Left hindlimb (tissue), 1 donor: Measurements from ENCODE around the gene FAM193A.
"Not testable (repeated sequence)": the region's sequence is repeated elsewhere in the genome, so short reads cannot be mapped to it uniquely, and the experiment has no call there.

ENCODE experiments used
- DNase-seq: peaks from one replicate; pipeline ENCODE4 v3.0.0-alpha.2; 2018

The FAM193A gene

GRCh38 chr4:2697995-2698414 lies 161.6 kb downstream of the FAM193A start:
- DNase-seq: no peak

- DNase-seq: no peak
Observed at GRCh38 chr4:2698504-2698903, 162.1 kb downstream of the FAM193A start.

- DNase-seq: no peak
Observed at GRCh38 chr4:2698951-2699505, 162.6 kb downstream of the FAM193A start.

DNA sequence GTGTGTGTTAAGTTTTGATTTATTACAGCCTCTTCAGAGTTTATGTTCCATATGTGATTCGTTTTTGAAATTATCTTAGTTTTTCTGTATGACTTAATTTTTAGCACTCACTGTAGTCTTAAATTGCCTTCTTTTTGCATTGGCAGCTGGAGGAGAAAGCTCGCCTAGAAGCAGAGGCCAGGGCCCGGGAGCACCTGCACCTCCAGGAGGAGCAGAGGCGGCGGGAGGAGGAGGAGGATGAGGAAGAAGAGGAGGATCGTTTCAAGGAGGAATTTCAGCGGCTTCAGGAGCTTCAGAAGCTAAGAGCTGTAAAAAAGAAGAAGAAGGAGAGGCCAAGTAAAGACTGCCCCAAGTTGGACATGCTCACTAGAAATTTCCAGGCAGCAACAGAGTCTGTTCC lies 163.1 kb downstream of the FAM193A start:
- DNase-seq: no peak

DNA sequence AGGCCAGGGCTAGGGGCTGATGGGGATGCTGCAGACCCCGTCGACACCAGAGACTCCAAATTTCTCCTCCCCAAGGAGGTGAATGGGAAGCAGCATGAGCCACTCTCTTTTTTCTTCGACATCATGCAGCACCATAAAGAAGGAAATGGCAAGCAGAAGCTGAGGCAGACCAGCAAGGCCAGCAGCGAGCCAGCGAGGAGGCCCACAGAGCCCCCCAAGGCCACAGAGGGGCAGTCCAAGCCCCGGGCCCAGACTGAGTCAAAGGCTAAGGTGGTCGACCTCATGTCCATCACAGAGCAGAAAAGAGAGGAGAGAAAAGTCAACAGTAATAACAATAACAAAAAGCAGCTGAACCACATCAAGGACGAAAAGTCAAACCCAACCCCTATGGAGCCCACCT lies 163.6 kb downstream of the FAM193A start:
- no peak for DNase-seq

DNA sequence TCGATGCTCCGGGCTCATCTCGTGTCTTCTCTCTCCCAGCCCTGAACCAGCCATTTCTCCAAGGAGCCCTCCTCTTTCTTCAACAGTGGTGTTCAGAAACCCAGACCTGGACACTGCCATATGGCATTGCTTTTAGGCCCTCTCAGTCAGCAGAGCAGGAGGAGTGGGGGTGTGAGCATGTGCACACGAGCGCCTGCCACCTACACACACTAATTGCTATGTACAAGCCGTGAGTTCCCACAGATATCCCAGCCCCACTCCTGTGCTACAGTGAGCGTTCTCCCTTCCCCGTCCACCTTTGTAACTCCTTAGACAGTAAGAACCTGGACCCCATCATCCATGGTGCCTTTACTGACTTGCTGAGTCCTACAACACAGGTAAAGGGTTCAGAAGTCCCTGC lies 165.9 kb downstream of the FAM193A start:
- no peak for DNase-seq

- no peak for DNase-seq
Observed at GRCh38 chr4:2702770-2703169, 166.3 kb downstream of the FAM193A start.

DNA sequence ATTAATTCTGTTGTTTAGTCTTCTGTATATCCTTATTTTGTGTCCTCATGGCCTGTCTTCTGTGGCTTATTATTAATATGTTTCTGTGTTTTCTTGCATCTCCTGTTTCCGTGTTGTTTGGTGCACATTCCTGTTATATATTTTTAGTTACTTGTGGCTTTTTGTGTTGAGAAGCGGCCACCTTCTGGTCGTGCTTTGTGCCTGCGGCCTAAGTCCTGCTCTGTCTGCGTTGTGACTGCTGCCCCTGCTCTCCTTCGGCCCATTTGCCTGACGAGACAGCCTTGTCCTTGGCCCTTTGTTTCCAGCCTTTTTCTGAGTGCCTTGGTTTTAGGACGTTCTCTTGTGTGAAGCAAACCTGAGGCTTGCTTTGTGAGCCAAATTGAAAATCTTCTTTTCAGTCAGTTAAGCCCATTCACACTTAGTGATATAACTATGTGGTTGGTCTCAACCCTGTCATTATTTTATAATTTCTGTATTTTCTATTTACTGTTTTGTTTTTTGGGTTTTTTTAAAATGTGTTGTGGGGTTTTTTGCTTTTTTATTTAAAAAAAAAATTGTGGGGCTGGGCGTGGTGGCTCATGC lies 175.9 kb downstream of the FAM193A start:
- no peak for DNase-seq

DNA sequence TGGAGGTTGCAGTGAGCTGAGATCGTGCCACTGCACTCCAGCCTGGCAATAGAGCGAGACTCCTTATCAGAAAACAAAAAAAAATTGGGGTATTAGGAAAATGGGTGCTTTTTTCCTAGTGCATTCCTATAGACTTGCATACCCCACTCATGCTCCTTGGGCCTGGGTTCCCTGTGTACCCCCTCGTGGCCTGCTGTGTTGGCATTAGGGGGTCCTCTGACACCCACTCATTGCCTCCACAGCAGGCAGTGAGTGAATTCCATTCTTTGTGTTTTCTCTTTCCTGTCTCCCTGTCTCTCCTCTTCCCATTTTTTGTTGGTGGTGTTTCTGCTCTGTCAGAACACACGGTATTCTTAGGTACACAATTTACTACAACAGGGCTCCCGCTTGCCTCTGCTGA lies 176.9 kb downstream of the FAM193A start:
- no peak for DNase-seq

DNA sequence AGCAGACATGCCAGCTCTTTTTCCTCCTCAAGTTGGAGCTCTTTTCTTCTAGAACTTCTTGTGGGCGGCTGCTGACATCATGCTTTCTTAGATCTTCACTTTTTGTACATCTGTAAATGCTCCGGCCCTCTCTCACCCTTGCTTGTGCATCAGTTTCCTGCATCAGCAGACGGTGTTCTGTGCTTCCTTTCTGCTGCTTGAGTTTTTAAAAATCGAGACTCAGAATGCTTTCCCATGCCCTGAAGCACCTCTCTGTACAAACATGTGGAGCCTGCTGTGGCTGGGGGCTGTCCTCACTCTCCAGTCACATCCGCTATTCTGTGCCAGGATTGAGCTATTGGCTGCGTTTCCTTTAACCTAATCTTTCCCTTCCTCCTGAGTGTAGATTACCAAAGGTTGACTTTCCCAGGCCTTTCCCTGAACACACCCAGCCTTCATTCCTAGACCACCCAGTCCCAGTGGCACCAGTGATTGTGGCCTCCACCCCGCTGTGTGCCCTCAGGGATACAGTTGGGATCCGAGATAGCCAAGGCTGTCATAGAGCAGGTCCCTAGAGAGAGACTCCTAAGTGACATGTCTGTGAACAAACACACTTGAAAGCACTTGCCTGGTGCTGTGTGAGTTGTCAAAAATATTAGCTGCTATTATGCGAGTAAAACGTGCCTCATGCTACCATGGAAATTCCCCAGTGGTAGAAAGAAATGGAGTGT lies 177.8 kb downstream of the FAM193A start:
- peak; percentile 54 for DNase-seq

GRCh38 chr4:2714918-2715317 lies 178.5 kb downstream of the FAM193A start:
- DNase-seq: no peak

- DNase-seq: no peak
Observed at GRCh38 chr4:2715426-2715825, 179.0 kb downstream of the FAM193A start.

GRCh38 chr4:2716236-2716635 lies 179.8 kb downstream of the FAM193A start:
- no peak for DNase-seq

DNA sequence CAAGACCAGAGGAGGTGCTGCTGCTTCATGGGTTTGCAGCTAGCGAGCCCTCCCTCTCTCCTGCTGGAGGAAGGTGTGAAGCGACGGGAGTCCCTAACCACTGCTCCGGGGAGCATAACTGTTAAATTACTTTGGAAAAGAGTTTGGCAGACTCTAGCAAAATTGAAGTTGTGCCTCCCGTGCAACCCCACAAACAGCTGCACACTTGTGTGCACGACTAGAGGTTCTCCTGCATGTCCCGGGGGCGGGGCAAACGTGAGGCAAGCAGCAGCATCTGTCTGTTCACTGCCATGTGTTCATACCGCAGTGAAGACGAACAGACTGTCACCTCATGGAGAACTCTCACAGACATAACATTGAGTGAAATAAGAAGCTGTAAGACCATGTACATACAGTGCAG lies 185.1 kb downstream of the FAM193A start:
- no peak for DNase-seq

DNA sequence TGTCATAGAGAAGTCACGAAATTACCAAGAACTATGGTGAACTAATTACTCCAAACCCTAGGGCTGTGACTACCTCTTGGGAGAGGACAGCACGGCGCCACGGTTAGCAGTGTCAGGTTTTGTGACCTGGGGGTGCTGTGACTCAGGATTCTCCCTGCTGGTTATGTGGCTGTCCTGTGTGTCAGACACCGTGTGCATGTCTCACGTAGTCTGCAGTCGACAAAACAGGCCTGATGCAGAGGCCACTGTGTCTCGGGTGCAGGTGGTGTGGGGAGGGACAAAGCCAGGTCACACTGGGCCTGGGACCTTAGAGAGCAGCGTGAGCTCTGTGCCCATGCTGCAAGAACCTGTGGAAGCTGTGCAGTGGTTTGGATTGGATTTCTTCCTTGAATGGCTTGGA lies 185.6 kb downstream of the FAM193A start:
- no peak for DNase-seq

DNA sequence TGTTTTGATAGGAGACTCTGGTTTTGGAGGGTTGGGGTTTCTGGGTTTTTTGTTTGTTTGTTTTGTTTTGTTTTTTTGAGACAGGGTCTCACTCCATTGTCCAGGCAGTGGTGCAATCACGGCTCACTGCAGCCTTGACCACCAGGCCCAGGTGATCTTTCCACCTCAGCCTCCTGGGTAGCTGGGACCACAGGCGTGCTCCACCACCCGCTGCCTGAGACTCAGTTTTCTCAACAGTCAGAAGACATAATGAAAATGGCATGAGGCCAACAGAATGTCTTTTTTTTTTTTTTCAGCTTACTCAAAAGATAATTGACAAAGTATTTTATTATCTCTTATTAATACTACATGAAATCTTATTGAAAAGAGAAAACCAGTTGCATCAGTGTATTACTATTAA lies 187.3 kb downstream of the FAM193A start:
- DNase-seq: no peak

- DNase-seq: no peak
Observed at GRCh38 chr4:2725380-2725779, 188.9 kb downstream of the FAM193A start.

DNA sequence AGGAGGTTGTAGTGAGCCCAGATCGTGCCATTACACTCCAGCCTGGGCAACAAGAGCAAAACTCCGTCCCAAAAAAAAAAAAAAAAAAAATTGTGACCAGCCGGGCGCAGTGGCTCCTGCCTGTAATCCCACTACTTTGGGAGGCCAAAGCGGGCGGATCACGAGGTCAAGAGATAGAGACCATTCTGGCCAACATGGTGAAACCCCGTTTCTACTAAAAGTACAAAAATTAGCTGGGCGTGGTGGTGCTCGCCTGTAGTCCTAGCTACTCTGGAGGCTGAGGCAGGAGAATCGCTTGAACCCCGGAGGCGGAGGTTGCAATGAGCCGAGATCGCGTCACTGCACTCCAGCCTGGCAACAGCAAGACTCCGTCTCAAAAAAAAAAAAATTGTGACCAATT lies 190.4 kb downstream of the FAM193A start:
- DNase-seq: not testable (repeated sequence)

- DNase-seq: no peak
Observed at GRCh38 chr4:2728221-2728620, 191.8 kb downstream of the FAM193A start.

- DNase-seq: no peak
Observed at GRCh38 chr4:2728806-2729532, 192.5 kb downstream of the FAM193A start.

DNA sequence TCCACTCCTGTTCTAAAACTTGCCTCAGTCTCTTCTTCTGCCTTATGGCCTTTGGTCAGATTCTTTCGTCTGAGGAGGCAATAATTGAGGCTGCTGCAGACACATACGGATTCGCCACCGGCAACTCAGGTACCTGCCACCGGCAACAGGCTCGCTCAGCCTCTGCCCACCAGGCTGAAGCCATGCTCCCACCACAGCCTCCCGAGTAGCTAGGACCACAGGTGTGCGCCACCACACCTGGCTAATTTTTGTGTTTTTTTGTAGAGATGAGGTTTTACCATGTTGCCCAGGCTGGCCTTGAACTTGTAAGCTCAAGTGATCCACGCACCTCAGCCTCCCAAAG lies 193.1 kb downstream of the FAM193A start:
- no peak for DNase-seq

DNA sequence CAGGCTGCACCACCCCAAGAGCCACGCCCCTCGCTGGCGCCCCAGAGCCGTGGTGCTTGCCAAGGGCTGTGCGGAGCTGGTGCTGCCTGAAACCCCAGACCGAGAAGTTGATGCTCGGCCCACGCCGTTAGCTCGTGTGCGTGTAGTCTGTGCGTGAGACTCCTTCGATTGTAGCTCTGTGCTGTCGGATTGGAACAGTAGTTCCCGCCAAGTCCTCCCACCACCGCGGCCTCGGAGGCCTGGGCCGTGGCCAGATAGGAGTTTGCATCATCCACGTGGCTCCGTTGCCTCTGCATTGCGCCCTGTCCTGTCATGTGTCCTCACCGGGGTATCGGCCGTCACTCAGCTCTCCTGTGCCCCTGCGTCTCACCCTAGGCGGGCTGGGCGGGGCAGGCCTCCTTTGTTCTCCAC lies 195.5 kb downstream of the FAM193A start:
- no peak for DNase-seq

DNA sequence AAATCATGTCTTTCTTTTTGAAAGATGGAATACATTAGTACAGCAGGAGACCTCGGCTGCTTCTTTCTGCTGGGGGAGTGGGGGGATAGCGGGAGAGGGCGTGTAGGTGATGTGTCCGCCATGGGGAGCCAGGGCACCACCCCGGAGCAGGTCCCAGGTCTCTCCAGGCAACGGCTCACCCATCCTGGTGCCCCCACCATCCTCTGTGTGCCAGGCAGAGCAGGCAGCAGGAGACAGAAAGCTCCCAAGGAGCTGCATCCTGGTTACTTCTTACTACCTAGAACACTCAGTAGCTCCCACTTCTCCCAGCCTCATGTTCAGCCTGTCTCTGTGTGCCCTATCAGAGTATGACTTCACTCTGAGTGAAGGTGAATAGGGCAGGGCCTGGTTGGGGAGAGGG lies 196.1 kb downstream of the FAM193A start:
- DNase-seq: no peak
